GM23248 (cell line): ENCODE data around the gene ASTN1.

Source experiments
- EZH2 ChIP-seq: fragments of 200-600 bp; sonication (generic); IDR thresholded peaks from 2 replicates; pipeline ENCODE4 v1.6.1; 2018; ENCODE audit warnings: antibody characterized with exemption, mild to moderate bottlenecking; ENCODE audit not compliant: insufficient read depth, poor library complexity, severe bottlenecking
- EZH2phosphoT487 ChIP-seq: fragments of 200-600 bp; sonication (generic); IDR thresholded peaks from 2 replicates; pipeline ENCODE4 v1.6.1; 2018; ENCODE audit warnings: antibody characterized with exemption, moderate library complexity, mild to moderate bottlenecking, low read depth; ENCODE audit not compliant: insufficient read depth

GRCh38 chr1:177017287-177017852 lies 147.1 kb downstream of the ASTN1 start:
- TF ChIP-seq EZH2, result no peak
- no peak for TF ChIP-seq EZH2phosphoT487
